HG03439 (cell line): ENCODE measurements around the gene PPP1R12B.
"Not testable (repeated sequence)": the region's sequence is repeated elsewhere in the genome, so short reads cannot be mapped to it uniquely, and the experiment has no call there.

Experiments used
- ATAC-seq: cut with Tn5 transposase; IDR thresholded peaks from one replicate; pipeline ENCODE4 v1.9.1; 2021; ENCODE audit warnings: mild to moderate bottlenecking, moderate library complexity; ENCODE audit not compliant: unreplicated experiment

The PPP1R12B gene

GRCh38 chr1:202438393-202439174 lies 90.1 kb downstream of the PPP1R12B start:
- ATAC-seq, result no peak

- no peak for ATAC-seq
Observed at GRCh38 chr1:202439308-202439707, 90.8 kb downstream of the PPP1R12B start.

- ATAC-seq, result not testable (repeated sequence)
Observed at GRCh38 chr1:202448140-202448539, 99.6 kb downstream of the PPP1R12B start.

- not testable (repeated sequence) for ATAC-seq
Observed at GRCh38 chr1:202451641-202452040, 103.1 kb downstream of the PPP1R12B start.

GRCh38 chr1:202452508-202452907 lies 104.0 kb downstream of the PPP1R12B start:
- ATAC-seq, result no peak

GRCh38 chr1:202456372-202457169 lies 108.1 kb downstream of the PPP1R12B start:
- ATAC-seq, result not testable (repeated sequence)

- not testable (repeated sequence) for ATAC-seq
Observed at GRCh38 chr1:202458651-202459050, 110.2 kb downstream of the PPP1R12B start.

GRCh38 chr1:202459470-202460142 lies 111.1 kb downstream of the PPP1R12B start:
- ATAC-seq, result not testable (repeated sequence)

- ATAC-seq, result not testable (repeated sequence)
Observed at GRCh38 chr1:202460143-202460495, 111.6 kb downstream of the PPP1R12B start.

GRCh38 chr1:202462342-202463076 lies 114.0 kb downstream of the PPP1R12B start:
- ATAC-seq, result no peak

DNA sequence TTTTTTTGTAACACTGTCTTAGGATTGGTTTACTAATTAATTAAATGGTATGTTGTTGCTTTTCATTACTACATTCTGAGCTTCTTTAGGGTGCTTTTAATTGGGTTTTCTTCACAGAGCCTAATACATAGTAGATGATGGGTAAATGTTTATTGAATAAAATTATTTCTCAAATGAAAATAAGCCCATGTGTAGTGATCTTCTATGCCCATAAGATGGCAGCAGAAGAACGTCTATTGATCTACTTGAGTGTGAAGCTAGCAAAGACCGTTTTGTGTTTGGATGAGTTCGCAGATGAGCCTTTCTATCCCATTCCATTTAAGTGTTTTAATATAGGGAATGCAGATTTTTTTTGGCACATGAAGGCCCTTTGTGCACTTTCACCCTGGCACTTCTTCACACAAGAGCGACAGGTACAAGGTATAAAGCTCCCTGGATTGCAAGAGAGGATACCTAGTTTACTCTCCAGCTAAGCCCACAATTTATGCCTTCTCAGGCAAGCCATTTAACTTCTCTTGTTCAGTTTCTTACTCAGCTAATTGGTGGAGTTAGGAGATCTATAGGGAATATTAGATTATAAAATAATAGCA lies 115.7 kb downstream of the PPP1R12B start:
- ATAC-seq, result not testable (repeated sequence)

- ATAC-seq, result not testable (repeated sequence)
Observed at GRCh38 chr1:202465644-202466270, 117.3 kb downstream of the PPP1R12B start.

GRCh38 chr1:202466339-202466738 lies 117.8 kb downstream of the PPP1R12B start:
- not testable (repeated sequence) for ATAC-seq

- not testable (repeated sequence) for ATAC-seq
Observed at GRCh38 chr1:202467381-202467780, 118.9 kb downstream of the PPP1R12B start.

DNA sequence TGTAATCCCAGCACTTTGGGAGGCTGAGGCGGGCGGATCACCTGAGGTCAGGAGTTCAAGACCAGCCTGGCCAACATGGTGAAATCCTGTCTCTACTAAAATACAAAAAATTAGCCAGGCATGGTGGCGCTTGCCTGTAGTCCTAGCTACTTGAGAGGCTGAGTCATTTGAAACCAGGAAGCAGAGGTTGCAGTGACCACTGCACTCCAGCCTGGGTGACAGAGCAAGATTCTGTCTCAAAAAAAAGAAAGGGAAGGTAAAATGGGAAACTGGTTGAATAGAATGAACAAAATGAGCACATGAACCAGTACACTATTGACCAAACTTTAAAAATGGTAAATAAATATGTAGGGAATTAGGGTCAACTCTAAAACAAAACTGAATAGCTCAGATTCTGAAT lies 120.2 kb downstream of the PPP1R12B start:
- not testable (repeated sequence) for ATAC-seq

DNA sequence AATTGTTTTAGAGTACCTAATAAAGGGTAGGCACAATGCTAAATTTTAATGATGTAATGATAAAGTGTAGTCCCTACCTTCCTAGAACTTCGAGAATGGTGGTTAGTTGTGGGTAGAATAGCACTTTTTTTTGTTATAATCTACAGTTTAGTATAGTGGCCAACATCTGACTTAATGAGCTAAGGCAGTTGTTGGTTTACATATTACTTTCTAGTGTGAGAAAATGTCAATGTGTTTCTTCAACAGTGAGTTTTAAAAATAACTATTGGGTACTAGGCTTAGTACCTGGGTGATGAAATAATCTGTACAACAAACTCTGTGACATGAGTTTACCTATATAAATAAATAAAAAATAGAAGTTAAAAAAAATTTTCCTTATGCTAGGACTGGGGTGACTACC lies 120.6 kb downstream of the PPP1R12B start:
- not testable (repeated sequence) for ATAC-seq

GRCh38 chr1:202471246-202471645 lies 122.7 kb downstream of the PPP1R12B start:
- no peak for ATAC-seq

- ATAC-seq, result not testable (repeated sequence)
Observed at GRCh38 chr1:202472347-202473124, 124.0 kb downstream of the PPP1R12B start.
